Endothelial cell of umbilical vein (primary cell): ENCODE data around the gene ETNK2. TPM values are rescaled to one million over a fixed set of nuclear protein-coding genes. Genes with fewer than 3 reads are reported as not detected.

Source experiments
- BruUV-seq: library from RNA; stranded (reverse); fragments of 400-500 nt; replicated peaks from 2 replicates; lab custom pipeline; 2021; lab: Mats Ljungman, UMichigan
- CTCF ChIA-PET: fragments of 300-600, 350-600 bp; sonication (Branson Sonifier 250); formaldehyde crosslinking; loops from one replicate; lab custom pipeline; 2021; ENCODE audit warnings: antibody characterized with exemption, inconsistent platforms; lab: Charles Lee
- POLR2A ChIA-PET: fragments of 300-600, 350-600 bp; sonication (Branson Sonifier 250); formaldehyde crosslinking; loops from one replicate; lab custom pipeline; 2021; ENCODE audit warnings: antibody characterized with exemption, inconsistent platforms; lab: Charles Lee
- DNase-seq: peaks from one replicate; pipeline ENCODE4 v3.0.0-alpha.2; 2011; ENCODE audit warnings: low read depth, low spot score
- FAIRE-seq: peaks from 2 replicates; lab custom pipeline; 2011; peaks lifted over from hg19 to GRCh38; lab: Jason Lieb, UNC
- H2AFZ ChIP-seq: 2 replicates; pipeline ENCODE4 v1.6.0; 2012; ENCODE audit warnings: low read depth, low read length, control low read depth, inconsistent platforms
- H3K27ac ChIP-seq: 2 replicates; pipeline ENCODE4 v1.5.1; 2011; ENCODE audit warnings: low read depth, mild to moderate bottlenecking, control low read depth, low read length, moderate library complexity; ENCODE audit not compliant: insufficient read depth
- H3K27me3 ChIP-seq, 2 experiments: 2 replicates each; pipeline versions ENCODE4 v1.6.0 to v1.6.1; 2011; ENCODE audit warnings: low read length in 2 of 2, mixed read lengths in 1 of 2; ENCODE audit not compliant: control insufficient read depth in 2 of 2, insufficient read depth in 2 of 2
- H3K36me3 ChIP-seq, 2 experiments: 2 replicates in 1 of 2; 3 replicates in 1 of 2; pipeline ENCODE4 v1.5.1; 2011; ENCODE audit warnings: low read length in 2 of 2, mild to moderate bottlenecking in 1 of 2, moderate library complexity in 1 of 2; ENCODE audit not compliant: control insufficient read depth in 2 of 2, insufficient read depth in 2 of 2; ENCODE audit errors: extremely low read depth in 1 of 2
- H3K4me1 ChIP-seq: 3 replicates; pipeline ENCODE4 v1.5.1; 2011; ENCODE audit warnings: mild to moderate bottlenecking, low read length; ENCODE audit not compliant: control insufficient read depth, insufficient read depth; ENCODE audit errors: extremely low read depth
- H3K4me2 ChIP-seq: 2 replicates; pipeline ENCODE4 v1.6.1; 2011; ENCODE audit warnings: low read length, control low read depth, mixed read lengths; ENCODE audit not compliant: insufficient read depth
- H3K4me3 ChIP-seq, 3 experiments: fragments of 200-600 bp in 1 of 3; sonication (generic), shearing (Covaris generic) in 1 of 3; replicated peaks in 1 of 3; 2 replicates each; pipeline ENCODE4 v1.5.1; 2011 to 2016; ENCODE audit warnings: control low read depth in 3 of 3, low read length in 3 of 3, mild to moderate bottlenecking in 2 of 3, inconsistent platforms in 1 of 3, low read depth in 1 of 3, moderate library complexity in 1 of 3; ENCODE audit not compliant: insufficient read depth in 1 of 3
- H3K79me2 ChIP-seq: 2 replicates; pipeline ENCODE4 v1.6.0; 2012; ENCODE audit warnings: low read length, inconsistent platforms; ENCODE audit not compliant: control insufficient read depth, insufficient read depth
- H3K9ac ChIP-seq: replicated peaks from 2 replicates; pipeline ENCODE3; 2011; ENCODE audit warnings: low read length, control low read depth; ENCODE audit not compliant: insufficient read depth; ENCODE audit errors: extremely low read depth
- H3K9me1 ChIP-seq: replicated peaks from 3 replicates; pipeline ENCODE4 v1.6.0; 2011; ENCODE audit warnings: mild to moderate bottlenecking, low read length; ENCODE audit not compliant: control insufficient read depth, insufficient read depth; ENCODE audit errors: extremely low read depth
- H3K9me3 ChIP-seq: replicated peaks from 2 replicates; pipeline ENCODE4 v1.5.1; 2012; ENCODE audit warnings: low read length, inconsistent platforms; ENCODE audit not compliant: control insufficient read depth, insufficient read depth
- H4K20me1 ChIP-seq: replicated peaks from 2 replicates; pipeline ENCODE3; 2011; ENCODE audit warnings: mild to moderate bottlenecking, low read length; ENCODE audit not compliant: control insufficient read depth, insufficient read depth; ENCODE audit errors: extremely low read depth
- CTCF ChIP-seq, 2 donors: IDR thresholded peaks; 1 replicate in 1 of 2; 2 replicates in 1 of 2; pipeline ENCODE4 v1.5.1; 2011; ENCODE audit warnings: low read length in 2 of 2, mild to moderate bottlenecking in 2 of 2, moderate library complexity in 2 of 2, control low read depth in 1 of 2, inconsistent platforms in 1 of 2, low read depth in 1 of 2; ENCODE audit not compliant: insufficient read depth in 1 of 2; ENCODE audit errors: extremely low read depth in 1 of 2
- JUN ChIP-seq: IDR thresholded peaks from 2 replicates; pipeline ENCODE4 v1.6.1; 2011; ENCODE audit warnings: borderline replicate concordance, low read depth; ENCODE audit not compliant: insufficient read length, insufficient read depth
- MYC ChIP-seq: IDR thresholded peaks from one replicate; pipeline ENCODE4 v1.6.1; 2011; ENCODE audit warnings: mild to moderate bottlenecking, low read depth, low read length
- POLR2A ChIP-seq: IDR thresholded peaks from 2 replicates; pipeline ENCODE4 v1.6.1; 2012; ENCODE audit warnings: low read depth, mild to moderate bottlenecking, control low read depth, low read length
- dilution Hi-C: fragments of 300-500 bp; cut with MboI; formaldehyde crosslinking; loops from one replicate; pipeline ENCODE4 v1.15.0; 2019; ENCODE audit warnings: low sequenced_read_pairs; ENCODE audit not compliant: extremely low pct_ligation_motif_present
- intact Hi-C: fragments of 100-400 bp; cut with micrococcal nuclease; formaldehyde crosslinking; loops from one replicate; pipeline ENCODE4 v1.10.0; 2022
- polyA plus RNA-seq, 4 experiments: library from polyadenylated mRNA; depleted of rRNA in 3 of 4; stranded (reverse) in 3 of 4; unstranded in 1 of 4; fragments of >200 nt; gene quantifications; 2 replicates each; pipeline versions ENCODE4 v1.2.1 to v1.2.3, GENCODE V29; 2011 to 2012; ENCODE audit warnings: missing spikeins in 1 of 4
- total RNA-seq: library from RNA; stranded (reverse); gene quantifications from 2 replicates; pipeline ENCODE4 v1.2.3, GENCODE V29; 2021

The ETNK2 gene
- total and polyA plus RNA-seq, 2 donors (not counting 3 experiments of a cell fraction or from before 2014, with no cell fraction given) = 13.5 to 27.5 TPM

- Histone ChIP-seq H3K4me3 (no peak overlapping the region), H2AFZ (no peak overlapping the region), H3K79me2 (no peaks in the 10 kb centered on the region), H3K9ac (no peak overlapping the region), H3K27me3 (no peaks in the 10 kb centered on the region), H3K36me3 (peaks cover 0 to 15% of the 10 kb centered on the region in 2 experiments), H3K4me1 (peaks cover 26% of the 10 kb centered on the region), H3K9me1 (no peaks in the 10 kb centered on the region), H3K4me2 (no peak overlapping the region), H4K20me1 (no peaks in the 10 kb centered on the region), H3K9me3 (no peaks in the 10 kb centered on the region), H3K27ac (peak overlapping the region; percentile 43)
- DNase-seq (no peak), FAIRE-seq (no peak)
- intact Hi-C loops (loop anchor here (2.0 kb wide), 1 partner anchor 21 kb away; no protein-coding TSS in a partner anchor), dilution Hi-C loops (loop anchor here (25.0 kb wide), 1 partner anchor 268 kb away; the partner anchor contains the start of gene SNRPE)
- TF ChIP-seq JUN = no peak
- TF ChIP-seq CTCF (IDR thresholded peaks at IDR 0.05; ENCODE audit: extremely low read depth in 1 of 2, insufficient read depth in 1 of 2, low read depth in 1 of 2, low read length in 2 of 2) = peak in 1 of 2 donors; percentile 5
- no peak for TF ChIP-seq MYC
- TF ChIP-seq POLR2A = no peak
- BruUV-seq = no TSS peak
- ChIA-PET POLR2A (interaction anchor here (0.6 to 1.5 kb wide), 3 partner anchors 34 to 1332 kb away, joined by 3 to 6 read pairs (median 4); no protein-coding TSS in a partner anchor), CTCF (interaction anchor here (0.6 to 19.0 kb wide), 11 partner anchors 9 to 269 kb away, joined by 3 to 903 read pairs (median 6); partner anchors contain the start of genes ETNK2, SNRPE and SOX13)
These were observed 21.7 kb downstream of the ETNK2 start for GRCh38 chr1:204130178-204130577.
